ENCODE data around the gene TTN.
A peak's percentile ranks its signal among the peaks of the same experiment; 100 is the strongest.

DNA sequence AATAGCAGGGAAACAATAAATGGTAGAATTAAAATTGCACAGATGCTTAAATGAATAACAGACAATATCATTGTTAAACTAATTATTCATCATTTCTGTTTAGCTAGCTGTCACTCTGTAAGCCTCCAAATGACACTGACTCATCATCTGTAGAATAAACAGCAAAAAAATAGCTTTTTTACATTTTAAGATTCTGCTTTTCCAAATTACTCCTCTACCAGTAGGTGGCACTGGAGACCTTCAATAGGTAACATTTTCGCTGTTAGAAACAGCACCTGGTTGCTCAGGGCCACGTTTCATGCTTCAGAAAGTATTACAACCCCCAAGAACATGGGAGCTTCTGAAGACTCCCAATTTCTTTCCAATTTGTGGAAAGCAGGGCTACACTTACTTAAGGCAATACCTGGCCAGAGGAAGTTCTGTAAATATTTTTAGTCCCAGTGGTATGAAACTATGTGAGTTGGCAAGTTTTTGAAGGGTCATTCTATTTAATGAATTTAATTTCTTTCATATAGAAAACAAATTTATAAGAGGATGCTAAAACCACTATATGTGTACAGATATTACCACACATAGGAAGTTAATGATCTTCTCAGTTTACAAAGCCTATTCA, 45.4 kb downstream of the TTN start:
- TF ChIP-seq, protein P1, sequence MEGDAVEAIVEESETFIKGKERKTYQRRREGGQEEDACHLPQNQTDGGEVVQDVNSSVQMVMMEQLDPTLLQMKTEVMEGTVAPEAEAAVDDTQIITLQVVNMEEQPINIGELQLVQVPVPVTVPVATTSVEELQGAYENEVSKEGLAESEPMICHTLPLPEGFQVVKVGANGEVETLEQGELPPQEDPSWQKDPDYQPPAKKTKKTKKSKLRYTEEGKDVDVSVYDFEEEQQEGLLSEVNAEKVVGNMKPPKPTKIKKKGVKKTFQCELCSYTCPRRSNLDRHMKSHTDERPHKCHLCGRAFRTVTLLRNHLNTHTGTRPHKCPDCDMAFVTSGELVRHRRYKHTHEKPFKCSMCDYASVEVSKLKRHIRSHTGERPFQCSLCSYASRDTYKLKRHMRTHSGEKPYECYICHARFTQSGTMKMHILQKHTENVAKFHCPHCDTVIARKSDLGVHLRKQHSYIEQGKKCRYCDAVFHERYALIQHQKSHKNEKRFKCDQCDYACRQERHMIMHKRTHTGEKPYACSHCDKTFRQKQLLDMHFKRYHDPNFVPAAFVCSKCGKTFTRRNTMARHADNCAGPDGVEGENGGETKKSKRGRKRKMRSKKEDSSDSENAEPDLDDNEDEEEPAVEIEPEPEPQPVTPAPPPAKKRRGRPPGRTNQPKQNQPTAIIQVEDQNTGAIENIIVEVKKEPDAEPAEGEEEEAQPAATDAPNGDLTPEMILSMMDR (IDR thresholded peaks at IDR 0.05) = peak; percentile 58 to 76 (median 71)
- TF ChIP-seq POLR2A (IDR thresholded peaks at IDR 0.05) = no peak
